Upper lobe of right lung (tissue), 1 donor: ENCODE data around the gene TGDS. TPM values are rescaled to one million over a fixed set of nuclear protein-coding genes. Genes with fewer than 3 reads are reported as not detected.

ENCODE experiments used
- ATAC-seq: fragments of 200-7000 bp; cut with Tn5 transposase; one replicate; pipeline ENCODE4 v1.9.1; 2020; ENCODE audit warnings: mild to moderate bottlenecking, moderate library complexity
- DNase-seq: peaks from one replicate; pipeline ENCODE4 v3.0.0-alpha.2; 2020
- H3K27ac ChIP-seq: fragments of 200-600 bp; one replicate; pipeline ENCODE4 v1.8.0; 2022
- H3K27me3 ChIP-seq: fragments of 200-600 bp; one replicate; pipeline ENCODE4 v1.8.0; 2022; ENCODE audit warnings: mild to moderate bottlenecking
- H3K36me3 ChIP-seq: fragments of 200-600 bp; one replicate; pipeline ENCODE4 v1.8.0; 2022
- H3K4me1 ChIP-seq: fragments of 200-600 bp; one replicate; pipeline ENCODE4 v1.8.0; 2022
- H3K4me3 ChIP-seq: fragments of 200-600 bp; one replicate; pipeline ENCODE4 v1.8.0; 2022; ENCODE audit warnings: mild to moderate bottlenecking
- H3K9me3 ChIP-seq: fragments of 200-600 bp; one replicate; pipeline ENCODE4 v1.8.0; 2022
- intact Hi-C: fragments of 100-400 bp; cut with DNase I; formaldehyde crosslinking; loops from one replicate; pipeline ENCODE4 v1.11.0; 2022
- total RNA-seq: library from RNA; stranded (reverse); fragmentation: NEBNext Ultra II Directional; extraction: Animal tissue kit (Norgen Biotek cat#: 25700); gene quantifications from one replicate; pipeline ENCODE4 v1.2.1, GENCODE V29; 2021
- TF ChIP-seq, protein P1 (sequence below): fragments of 200-600 bp; IDR thresholded peaks from one replicate; pipeline ENCODE4 v1.8.0; 2022; ENCODE audit warnings: antibody characterized with exemption
- donor health status: DM: no; HTN: yes; CAD: no; lungs with severe emphysema.

Gene TGDS
- total RNA-seq, 1 donor from 2014 or later = 9.4 TPM

- peaks cover 57% of the 10 kb centered on the region for H3K36me3 ChIP-seq
- TF ChIP-seq, protein P1, sequence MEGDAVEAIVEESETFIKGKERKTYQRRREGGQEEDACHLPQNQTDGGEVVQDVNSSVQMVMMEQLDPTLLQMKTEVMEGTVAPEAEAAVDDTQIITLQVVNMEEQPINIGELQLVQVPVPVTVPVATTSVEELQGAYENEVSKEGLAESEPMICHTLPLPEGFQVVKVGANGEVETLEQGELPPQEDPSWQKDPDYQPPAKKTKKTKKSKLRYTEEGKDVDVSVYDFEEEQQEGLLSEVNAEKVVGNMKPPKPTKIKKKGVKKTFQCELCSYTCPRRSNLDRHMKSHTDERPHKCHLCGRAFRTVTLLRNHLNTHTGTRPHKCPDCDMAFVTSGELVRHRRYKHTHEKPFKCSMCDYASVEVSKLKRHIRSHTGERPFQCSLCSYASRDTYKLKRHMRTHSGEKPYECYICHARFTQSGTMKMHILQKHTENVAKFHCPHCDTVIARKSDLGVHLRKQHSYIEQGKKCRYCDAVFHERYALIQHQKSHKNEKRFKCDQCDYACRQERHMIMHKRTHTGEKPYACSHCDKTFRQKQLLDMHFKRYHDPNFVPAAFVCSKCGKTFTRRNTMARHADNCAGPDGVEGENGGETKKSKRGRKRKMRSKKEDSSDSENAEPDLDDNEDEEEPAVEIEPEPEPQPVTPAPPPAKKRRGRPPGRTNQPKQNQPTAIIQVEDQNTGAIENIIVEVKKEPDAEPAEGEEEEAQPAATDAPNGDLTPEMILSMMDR = no peak
Observed at GRCh38 chr13:94586371-94586770, 9.6 kb downstream of the TGDS start.

GRCh38 chr13:94585543-94586101 is 10.3 kb downstream of the TGDS start:
- DNase-seq = no peak
- no peaks in the 10 kb centered on the region for H3K9me3 ChIP-seq
- ATAC-seq = no peak
- H3K4me3 ChIP-seq = no peak overlapping the region
- TF ChIP-seq, protein P1 = no peak
- no peaks in the 10 kb centered on the region for H3K4me1 ChIP-seq
- H3K36me3 ChIP-seq = peaks cover 57% of the 10 kb centered on the region
- no peak overlapping the region for H3K27ac ChIP-seq
- intact Hi-C loops = no loop called here
- no peaks in the 10 kb centered on the region for H3K27me3 ChIP-seq

More at GRCh38 chr13:94586371-94586770, 9.6 kb downstream of the TGDS start:
- intact Hi-C loops = no loop called here
- H3K4me3 ChIP-seq = no peak overlapping the region
- no peak for ATAC-seq
- no peak overlapping the region for H3K27ac ChIP-seq
- H3K27me3 ChIP-seq = no peaks in the 10 kb centered on the region
- DNase-seq = no peak
- H3K9me3 ChIP-seq = no peaks in the 10 kb centered on the region
- no peaks in the 10 kb centered on the region for H3K4me1 ChIP-seq

- H3K36me3 ChIP-seq = peaks cover 62% of the 10 kb centered on the region
Observed at GRCh38 chr13:94583926-94584325, 12.0 kb downstream of the TGDS start.

DNA sequence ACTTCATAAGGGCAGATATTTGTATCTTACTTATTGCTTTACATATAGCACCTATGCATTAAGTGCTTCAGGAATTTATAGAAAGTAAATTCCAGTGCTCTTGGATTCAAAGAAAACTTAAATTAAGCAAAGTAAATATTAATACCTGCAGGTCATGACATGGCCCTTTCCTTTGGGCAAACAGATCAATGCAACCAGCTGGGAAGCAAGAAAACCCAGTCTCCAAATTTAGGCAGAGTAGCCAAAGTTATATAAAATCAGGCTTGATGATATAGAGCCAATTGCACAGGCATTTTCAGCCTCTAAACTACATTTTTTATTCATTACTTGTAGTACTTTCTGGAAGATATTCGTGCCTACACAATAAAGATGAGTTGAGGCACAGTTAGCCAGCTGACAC is 16.9 kb downstream of the TGDS start:
- Histone ChIP-seq H3K27ac (no peak overlapping the region), H3K4me3 (no peak overlapping the region), H3K36me3 (peaks cover 97% of the 10 kb centered on the region), H3K9me3 (no peaks in the 10 kb centered on the region), H3K4me1 (no peaks in the 10 kb centered on the region), H3K27me3 (no peaks in the 10 kb centered on the region)
- ATAC-seq (no peak), DNase-seq (no peak)
- TF ChIP-seq, protein P1 = no peak
- intact Hi-C loops = no loop called here

More at GRCh38 chr13:94583926-94584325, 12.0 kb downstream of the TGDS start:
- Histone ChIP-seq H3K27me3 (no peaks in the 10 kb centered on the region), H3K4me3 (no peak overlapping the region), H3K4me1 (no peaks in the 10 kb centered on the region), H3K27ac (no peak overlapping the region), H3K9me3 (no peaks in the 10 kb centered on the region)
- TF ChIP-seq, protein P1 = no peak
- ATAC-seq (no peak), DNase-seq (no peak)
- intact Hi-C loops = no loop called here

- H3K9me3 ChIP-seq = no peaks in the 10 kb centered on the region
- TF ChIP-seq, protein P1 = no peak
- intact Hi-C loops = no loop called here
- no peak overlapping the region for H3K4me3 ChIP-seq
- H3K27ac ChIP-seq = no peak overlapping the region
- no peak for DNase-seq
- H3K36me3 ChIP-seq = peaks cover 39% of the 10 kb centered on the region
- H3K4me1 ChIP-seq = no peaks in the 10 kb centered on the region
- ATAC-seq = no peak
- no peaks in the 10 kb centered on the region for H3K27me3 ChIP-seq
Observed at GRCh38 chr13:94569615-94570014, 26.3 kb downstream of the TGDS start.

- H3K36me3 ChIP-seq = peaks cover 27% of the 10 kb centered on the region
- H3K27ac ChIP-seq = no peak overlapping the region
- ATAC-seq (no peak), DNase-seq (no peak)
- no peaks in the 10 kb centered on the region for H3K27me3 ChIP-seq
- intact Hi-C loops = no loop called here
- no peaks in the 10 kb centered on the region for H3K4me1 ChIP-seq
- no peak overlapping the region for H3K4me3 ChIP-seq
- TF ChIP-seq, protein P1 = no peak
- no peaks in the 10 kb centered on the region for H3K9me3 ChIP-seq
Observed at GRCh38 chr13:94568443-94568842, 27.5 kb downstream of the TGDS start.
